ENCODE data around the gene COPE.

COPE gene

DNA sequence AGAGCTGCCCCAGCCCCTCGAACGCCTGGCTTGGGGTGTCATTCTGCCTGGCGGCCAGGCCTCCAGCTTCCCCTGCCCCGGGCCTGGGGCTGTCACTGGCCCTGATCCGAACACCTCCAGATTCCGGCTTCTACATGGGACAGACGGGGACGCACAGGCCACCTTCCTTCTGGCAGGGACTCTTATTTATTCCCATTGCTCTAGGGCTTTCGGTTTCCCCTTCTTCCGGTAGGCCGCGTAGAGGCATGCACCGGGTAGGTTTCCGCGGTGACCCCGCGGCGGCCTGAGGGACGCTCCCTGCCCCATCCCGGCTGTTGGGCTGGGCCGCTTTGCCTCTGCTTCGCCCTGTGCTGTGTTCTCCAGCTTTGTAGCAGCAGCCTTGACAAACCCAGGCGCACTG is 51.4 kb downstream of the COPE start:
- no peak for DNase-seq (ENCODE audit: low spot score)

DNA sequence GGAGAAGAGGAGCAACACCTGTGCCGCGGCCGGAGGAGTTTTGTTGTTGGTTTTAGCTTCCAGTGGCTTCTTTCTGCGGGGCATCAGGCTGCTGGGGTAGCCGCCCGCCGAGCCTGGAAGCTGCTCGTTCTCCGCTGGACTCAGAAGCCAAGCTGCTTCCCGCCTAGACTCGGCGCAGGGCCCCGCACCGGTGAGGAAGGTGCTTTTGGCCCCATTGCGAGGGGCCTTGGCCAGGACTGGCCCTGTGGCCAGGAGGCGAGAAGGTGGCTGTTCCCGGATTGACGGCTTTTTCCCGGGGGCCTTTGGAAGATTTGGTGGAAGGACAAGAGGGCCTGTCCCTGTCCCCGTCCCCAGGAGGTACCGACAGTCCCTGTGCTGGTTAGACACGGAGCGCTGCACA is 52.0 kb downstream of the COPE start:
- no peak for DNase-seq (ENCODE audit: low spot score)

DNA sequence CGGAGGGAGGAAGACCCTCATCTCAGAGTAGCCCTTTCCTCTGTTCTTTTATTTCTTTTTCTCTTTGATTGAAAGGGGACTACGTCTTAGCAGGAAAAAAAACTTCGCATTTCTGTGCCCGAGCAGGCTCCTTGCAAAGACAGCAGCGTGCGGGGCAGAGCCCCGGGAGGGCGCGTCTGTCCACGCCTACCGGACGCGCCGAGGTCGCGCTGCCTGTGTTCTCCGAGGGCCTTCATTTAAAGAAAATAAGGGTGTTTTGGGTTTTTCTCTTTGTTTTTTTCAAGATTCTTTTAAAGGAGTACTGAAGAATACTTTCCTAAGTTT is 52.4 kb downstream of the COPE start:
- no peak for DNase-seq (ENCODE audit: low spot score)

DNA sequence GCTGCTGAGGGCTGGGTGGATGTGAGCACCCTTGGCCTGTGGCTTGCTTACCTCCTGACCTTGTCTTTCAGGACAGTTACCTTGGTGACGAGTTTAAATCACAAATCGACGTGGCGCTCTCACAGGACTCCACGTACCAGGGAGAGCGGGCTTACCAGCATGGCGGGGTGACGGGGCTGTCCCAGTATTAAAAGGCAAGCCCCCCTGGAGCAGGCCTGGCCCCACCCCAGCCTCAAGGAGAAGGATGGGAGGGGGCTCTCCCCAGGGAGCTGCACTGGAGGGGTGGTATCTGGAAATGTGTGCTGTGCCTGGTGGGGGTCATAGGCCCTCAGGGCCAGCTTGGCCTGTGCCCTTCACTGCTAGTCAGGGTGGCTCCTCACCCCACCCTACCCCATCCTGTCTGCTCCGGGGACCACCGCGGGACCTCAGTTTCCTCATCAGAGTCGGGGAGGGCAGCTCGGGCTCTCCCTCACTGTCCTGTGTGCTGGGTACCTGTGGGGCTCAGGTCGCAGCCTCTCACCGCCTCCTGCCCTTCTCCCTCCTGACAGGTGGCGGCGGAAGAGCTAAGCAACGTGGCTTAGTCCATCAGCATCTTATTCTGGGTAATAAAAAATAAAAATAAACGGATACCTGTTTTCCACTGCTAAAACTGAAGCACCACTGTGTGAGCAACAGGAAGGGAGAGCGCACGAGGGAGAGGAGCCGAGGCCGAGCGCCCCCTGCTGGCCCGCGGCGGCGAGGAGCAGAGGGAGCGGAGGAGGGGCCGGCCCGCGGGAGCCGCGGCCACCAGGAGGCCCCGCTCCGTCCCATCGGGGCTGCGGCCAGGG is 53.0 kb downstream of the COPE start:
- DNase-seq (ENCODE audit: low spot score) = peak; percentile 55

DNA sequence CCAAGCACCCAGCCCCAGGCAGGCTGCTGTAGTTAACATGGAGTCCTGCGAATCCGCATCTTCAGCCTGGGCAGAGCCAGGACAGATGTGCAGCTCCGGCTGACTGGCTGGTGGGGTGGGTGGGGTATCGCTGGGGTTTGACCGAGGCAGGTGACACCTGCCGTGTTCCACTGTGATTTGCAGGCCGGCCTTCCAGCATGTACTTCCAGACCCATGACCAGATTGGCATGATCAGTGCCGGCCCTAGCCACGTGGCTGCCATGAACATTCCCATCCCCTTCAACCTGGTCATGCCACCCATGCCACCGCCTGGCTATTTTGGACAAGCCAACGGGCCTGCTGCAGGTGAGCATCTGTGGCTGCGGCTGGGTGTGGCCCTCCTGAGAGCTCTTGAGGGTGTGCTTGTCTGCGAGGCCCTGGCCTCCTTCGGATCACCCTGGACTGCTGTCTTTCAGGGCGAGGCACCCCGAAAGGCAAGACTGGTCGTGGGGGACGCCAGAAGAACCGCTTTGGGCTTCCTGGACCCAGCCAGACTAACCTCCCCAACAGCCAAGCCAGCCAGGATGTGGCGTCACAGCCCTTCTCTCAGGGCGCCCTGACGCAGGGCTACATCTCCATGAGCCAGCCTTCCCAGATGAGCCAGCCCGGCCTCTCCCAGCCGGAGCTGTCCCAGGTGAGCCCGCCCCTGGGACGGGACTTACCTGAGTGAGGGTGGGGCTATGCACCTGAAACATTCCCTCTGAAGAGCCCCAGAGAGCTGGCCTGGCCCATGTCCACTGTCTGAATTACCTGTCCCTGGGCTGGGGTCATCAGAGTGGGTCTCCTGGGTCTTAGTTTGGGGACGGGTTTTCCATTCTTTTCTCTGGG is 53.8 kb downstream of the COPE start:
- no peak for DNase-seq (ENCODE audit: low spot score)

DNA sequence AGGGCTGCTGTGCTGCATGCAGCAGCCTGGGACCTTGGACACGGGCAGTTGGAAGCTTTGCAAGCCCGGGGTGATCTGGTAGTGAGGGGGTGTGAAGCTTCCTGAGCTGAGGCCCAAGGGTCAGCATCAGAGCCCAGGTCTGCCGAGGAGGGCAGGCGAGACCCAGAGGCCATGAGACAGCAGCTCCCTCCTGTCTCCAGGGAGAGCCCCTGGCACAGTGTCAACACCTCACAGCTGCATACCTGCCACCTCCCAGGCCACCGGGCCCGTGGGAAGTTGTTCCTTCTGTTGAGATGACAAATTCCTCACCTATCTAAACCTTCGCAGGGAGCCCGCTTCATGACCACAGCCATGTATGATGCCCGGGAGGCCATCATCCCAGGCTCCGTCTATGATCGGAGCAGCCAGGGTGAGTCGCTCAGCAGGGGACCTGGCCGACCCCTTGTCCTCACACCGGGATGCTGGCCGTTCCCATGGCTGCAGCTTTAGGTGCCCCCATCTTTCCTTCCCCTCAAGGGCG is 55.3 kb downstream of the COPE start:
- DNase-seq (ENCODE audit: low spot score) = no peak

DNA sequence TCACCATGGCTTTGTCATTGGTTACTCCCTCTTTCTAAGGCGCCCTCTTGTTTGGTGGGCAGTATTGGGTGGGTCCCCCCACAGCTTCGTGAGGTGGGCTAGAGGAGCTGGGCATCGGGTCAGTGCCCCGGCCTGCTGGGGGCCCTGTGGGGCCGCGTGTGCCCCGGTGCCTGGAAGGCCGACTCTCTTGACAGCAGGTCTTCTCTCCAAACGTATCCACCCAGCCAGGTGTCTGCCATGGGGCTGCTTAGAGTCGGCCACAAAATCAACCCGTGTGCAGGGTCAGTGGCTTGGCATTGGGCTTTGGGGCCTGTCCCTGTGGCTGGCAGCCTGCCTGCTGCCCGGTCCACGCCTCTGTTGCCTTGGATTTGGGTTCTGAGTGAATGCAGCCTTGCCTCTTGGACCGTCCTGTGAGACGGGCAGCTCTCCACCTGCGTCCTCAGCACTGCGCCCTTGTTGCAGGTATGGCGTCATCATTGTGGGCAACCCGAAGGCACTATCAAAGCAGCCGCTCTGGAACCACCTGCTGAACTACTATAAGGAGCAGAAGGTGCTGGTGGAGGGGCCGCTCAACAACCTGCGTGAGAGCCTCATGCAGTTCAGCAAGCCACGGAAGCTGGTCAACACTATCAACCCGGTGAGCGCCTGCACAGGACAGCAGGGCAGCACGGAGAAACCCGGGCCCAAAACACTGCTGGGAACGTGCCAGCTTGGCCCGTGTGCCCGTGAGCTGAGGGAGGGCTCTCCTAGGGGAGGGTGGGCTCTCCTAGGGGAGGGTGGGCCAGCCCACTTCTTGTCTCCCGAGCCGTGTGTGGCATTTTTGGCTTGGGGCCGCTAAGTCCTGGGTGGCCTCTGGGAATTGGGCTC is 56.0 kb downstream of the COPE start:
- DNase-seq (ENCODE audit: low spot score) = no peak

DNA sequence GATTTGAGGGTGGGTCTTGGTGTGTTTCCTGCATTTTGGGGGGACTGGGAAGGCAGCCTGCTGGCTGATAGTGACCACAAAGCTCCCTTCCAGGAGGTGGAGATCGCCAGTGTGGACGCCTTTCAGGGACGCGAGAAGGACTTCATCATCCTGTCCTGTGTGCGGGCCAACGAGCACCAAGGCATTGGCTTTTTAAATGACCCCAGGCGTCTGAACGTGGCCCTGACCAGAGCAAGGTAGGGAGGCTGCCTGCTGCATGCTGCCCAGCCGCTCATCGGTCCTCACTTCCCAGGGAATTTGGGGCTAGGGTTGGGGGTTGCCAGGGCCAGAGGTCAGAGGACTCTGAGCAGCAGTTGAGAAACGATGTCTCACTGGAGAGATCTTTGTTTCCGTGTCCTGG is 57.3 kb downstream of the COPE start:
- DNase-seq (ENCODE audit: low spot score) = no peak

DNA sequence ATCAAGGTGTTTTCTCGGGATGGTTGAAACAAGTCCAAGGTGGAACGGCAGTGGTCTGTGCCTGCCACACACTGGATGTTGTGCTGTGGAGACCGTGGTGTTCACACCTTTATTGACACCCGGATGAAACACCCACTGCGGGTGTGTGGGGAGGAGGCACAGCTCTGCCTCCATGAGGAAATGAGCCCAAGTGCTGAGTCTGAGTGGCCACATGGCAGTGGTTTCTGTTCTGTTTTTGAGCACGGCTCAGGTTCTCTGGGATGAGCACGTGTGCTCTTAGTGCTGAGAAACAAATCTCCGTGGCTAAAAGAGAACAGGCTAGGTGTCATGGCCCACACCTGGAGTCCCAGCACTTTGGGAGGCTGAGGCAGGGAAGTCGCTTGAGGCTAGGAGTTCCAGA is 58.0 kb downstream of the COPE start:
- DNase-seq (ENCODE audit: low spot score) = no peak

DNA sequence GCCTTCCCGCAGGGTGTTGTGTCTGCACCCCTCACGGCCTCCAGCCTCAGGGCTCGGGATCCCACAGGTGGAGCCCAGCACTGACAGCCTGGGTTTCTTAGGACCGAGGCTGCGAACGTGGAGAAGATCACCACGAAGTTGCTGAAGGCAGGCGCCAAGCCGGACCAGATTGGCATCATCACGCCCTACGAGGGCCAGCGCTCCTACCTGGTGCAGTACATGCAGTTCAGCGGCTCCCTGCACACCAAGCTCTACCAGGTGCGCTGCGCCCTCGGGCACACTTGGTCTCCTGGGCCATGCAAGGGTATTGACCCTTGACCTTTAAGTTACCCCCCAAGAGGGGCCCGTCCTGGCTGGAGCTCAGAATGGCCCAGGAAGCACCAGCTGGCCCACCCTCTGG is 58.5 kb downstream of the COPE start:
- DNase-seq (ENCODE audit: low spot score) = no peak

DNA sequence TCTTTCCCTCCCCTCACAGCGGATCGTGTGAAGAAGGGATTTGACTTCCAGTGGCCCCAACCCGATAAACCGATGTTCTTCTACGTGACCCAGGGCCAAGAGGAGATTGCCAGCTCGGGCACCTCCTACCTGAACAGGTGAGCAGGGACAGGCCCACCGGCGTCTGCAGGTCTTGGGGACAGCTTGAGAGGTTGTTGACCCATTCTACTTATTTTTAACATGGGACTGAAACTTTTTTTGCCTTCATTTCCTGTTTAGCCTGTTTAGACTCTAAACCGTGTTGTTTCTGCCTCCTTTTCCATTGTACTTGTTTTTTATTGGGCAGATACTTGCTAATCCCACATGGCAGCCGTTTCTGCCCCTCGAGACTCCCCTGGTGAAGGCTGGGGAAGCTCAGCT is 58.9 kb downstream of the COPE start:
- DNase-seq (ENCODE audit: low spot score) = no peak

DNA sequence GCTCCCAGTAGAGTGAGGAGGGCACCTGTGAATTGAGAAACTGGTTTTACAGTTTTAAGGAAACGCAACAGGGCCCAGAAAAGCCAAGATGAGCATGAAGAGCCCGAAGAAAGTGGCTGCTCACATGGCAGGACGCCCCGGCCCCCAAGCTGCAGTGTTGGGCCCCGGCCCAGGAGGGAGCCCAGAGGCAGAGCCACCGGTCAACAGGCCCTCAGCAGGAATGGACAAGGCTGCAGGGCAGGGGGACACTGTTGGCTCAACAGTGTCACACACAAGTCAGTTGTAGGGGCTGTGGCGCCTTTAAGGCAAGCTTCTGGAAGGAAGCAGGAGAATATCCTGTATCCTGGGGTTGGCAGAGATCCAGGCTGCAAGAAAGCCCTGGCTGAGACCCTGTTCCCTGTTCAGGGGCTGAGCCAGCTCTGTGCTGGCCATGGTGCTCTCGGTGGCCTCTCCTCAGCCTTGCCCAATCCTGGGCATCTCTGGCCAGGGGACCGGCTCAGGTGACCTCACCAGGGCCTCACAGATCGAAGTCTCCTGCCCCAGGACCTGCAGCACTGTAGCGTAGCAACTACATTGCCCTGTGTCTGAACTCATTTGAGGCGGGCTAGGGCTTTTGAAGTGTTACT is 59.4 kb downstream of the COPE start:
- no peak for DNase-seq (ENCODE audit: low spot score)

DNA sequence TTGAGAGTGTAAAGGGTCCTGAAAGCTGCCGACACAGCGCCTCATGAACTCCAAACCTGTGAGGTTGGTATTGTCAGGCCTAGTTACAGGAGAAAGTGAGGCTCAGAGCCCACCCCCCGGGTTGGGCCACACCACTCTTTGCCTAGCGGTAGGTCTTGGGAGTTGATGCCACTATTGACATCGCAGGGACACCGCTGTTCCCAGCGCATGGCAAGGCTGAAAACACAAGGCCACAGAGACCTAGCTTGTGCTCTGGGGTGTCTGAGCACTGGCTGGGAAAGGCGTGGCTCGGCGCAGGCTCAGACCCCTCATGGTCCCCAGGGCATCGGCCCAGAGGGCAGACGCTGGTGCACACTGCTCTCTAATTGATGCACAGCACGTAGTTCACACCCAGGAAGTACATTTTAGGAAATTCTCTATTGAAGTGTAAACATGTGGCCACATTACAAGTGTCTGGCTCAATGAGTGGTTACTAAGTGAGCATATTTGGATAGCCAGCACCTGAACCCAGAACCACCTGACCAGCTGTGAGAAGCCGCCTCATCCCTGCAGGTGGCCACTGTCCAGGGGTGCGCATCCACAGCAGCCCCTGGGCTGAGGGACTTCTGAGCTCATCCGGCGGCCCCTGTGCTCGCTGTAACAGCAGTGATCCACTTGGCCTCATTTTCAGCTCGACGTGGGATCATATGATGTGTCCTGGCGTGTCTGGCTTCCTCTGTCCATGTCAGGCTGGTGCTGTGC is 60.1 kb downstream of the COPE start:
- DNase-seq (ENCODE audit: low spot score) = no peak

DNA sequence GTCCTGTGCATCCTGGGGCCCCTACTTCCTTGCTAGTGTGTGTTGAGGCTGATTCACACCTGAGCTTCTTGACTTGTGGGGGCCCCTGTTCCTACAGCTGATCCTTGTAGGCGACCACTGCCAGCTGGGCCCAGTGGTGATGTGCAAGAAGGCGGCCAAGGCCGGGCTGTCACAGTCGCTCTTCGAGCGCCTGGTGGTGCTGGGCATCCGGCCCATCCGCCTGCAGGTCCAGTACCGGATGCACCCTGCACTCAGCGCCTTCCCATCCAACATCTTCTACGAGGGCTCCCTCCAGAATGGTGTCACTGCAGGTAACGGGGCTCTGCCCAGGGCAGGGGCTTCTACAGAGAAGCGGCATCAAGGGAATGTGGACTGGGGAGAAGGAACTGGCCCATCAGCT is 62.0 kb downstream of the COPE start:
- no peak for DNase-seq (ENCODE audit: low spot score)

DNA sequence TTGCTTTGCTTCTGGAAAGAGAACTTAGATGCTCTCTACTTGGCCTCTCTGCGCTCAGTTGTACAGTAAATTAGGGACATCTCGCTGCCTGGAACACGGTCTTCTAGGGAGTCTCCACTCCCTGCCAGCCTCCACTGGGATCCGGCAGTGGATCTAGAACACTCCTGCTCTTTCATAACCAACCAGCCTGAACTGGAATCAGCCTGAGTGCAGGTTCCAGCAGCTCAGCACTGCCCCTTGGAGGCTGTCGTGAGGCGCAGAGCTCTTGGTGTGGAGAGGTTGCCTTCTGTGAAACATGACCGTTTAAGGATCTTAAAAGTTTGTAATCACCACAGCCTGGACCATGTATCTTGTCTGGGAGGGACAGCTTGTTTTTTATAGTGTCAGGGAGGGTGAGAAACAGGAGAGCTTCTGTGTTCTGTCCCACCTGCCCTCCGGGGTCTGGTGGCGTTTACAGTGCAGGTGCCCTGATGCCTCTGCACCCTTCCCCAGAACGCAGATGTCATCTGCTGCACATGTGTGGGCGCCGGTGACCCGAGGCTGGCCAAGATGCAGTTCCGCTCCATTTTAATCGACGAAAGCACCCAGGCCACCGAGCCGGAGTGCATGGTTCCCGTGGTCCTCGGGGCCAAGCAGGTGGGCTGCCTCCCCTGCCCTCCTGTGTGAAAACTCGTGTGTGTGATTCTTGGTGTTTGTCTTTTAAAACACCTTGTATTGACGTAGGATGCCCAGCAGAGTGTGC is 62.6 kb downstream of the COPE start:
- DNase-seq (ENCODE audit: low spot score) = no peak

DNA sequence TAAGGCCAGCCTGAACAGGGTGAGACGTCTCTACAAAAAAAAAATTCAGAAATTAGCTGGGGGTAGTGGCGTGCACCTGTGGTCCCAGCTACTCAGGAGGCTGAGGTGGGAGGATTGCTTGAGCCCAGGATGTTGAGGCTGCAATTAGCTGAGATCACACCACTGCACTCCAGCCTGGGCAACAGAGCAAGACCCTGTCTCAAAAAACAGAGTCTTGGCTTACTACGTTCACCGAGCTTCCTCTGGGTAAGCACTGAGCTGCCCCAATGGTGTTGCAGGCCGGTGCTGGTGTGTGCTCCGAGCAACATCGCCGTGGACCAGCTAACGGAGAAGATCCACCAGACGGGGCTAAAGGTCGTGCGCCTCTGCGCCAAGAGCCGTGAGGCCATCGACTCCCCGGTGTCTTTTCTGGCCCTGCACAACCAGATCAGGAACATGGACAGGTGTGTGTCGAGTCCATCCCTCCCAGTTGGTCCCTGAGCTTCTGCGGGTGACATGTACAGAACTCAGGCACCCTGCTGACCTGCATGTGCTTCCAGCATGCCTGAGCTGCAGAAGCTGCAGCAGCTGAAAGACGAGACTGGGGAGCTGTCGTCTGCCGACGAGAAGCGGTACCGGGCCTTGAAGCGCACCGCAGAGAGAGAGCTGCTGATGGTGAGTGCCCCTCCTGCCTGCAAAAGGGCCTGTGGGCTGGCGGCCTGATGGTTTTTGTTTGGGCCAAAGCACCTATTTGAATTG is 63.4 kb downstream of the COPE start:
- no peak for DNase-seq (ENCODE audit: low spot score)

DNA sequence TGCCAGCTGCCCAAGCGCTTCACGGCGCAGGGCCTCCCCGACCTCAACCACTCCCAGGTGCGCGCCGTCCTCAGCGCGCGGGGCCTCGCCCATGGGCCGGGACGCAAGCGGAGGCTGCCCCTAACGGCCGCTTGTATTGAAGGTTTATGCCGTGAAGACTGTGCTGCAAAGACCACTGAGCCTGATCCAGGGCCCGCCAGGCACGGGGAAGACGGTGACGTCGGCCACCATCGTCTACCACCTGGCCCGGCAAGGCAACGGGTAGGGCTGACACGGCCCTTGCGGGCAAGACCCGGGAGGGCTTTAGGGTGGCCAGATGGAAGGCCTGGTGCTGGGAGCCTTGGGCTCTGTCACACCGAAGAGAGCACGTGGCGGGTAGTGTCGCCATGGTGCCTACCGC is 64.2 kb downstream of the COPE start:
- DNase-seq (ENCODE audit: low spot score) = no peak

DNA sequence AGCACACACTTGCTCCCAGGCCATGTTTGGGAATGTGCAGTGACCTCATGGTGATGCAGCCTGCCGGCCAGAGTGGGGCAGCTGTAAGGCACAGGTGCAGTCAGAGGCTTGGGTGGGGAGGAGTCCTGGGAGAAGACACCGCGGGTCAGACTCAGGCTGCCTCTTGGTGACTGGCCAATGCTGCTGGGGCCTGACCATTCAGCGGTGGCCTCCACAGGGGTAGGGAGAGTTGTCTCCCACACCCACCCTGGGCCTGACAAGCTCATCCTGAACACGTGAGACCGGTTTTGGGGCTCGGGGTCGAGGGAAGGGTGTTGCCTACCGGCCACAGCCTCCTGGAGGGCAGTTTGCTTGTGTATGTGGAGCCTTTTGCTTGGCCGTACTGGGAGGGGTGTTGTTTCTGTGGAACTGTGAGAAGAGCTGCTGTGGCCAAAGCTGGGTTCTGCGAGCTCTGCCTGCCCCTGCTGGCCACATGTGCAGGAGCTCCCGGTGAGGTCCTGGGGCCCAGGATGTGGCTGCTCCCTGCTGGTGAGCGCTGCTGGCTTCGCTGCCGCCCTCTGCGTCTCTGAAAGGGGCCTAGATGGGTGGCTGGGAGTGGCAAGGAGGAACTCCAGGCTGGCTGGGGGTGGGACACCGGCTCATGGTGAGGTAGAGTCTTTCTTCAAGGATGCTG is 65.3 kb downstream of the COPE start:
- no peak for DNase-seq (ENCODE audit: low spot score)

DNA sequence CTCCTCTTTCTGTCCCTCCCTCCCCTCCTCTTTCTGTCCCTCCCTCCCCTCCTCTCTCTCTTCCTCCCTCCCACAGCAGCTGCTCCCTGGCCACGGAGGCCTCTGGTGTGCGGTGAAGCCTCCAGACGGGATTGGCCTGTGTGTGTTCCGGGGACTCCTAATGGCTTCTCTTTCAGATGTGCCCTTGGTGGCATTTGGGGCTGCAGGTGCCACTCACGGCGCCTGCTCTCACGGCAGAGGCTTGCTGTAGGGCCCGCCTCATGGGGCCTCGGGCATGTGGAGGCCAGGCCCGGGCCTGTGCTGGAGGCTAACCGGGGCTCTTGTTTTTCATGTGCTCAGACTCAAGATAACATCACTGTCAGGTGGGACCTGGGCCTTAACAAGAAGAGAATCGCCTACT is 66.5 kb downstream of the COPE start:
- no peak for DNase-seq (ENCODE audit: low spot score)
